Cerebellar cortex (tissue), 1 donor: Measurements from ENCODE around the gene ZHX3.

Experiments
- DNase-seq: peaks from one replicate; pipeline ENCODE4 v3.0.0-alpha.2; 2015; ENCODE audit warnings: low spot score

Gene ZHX3

GRCh38 chr20:41352666-41353065 lies 35.1 kb upstream of the ZHX3 start:
- DNase-seq: peak; percentile 29

GRCh38 chr20:41352106-41352505 lies 34.6 kb upstream of the ZHX3 start:
- peak; percentile 59 for DNase-seq

GRCh38 chr20:41350408-41350962 lies 33.0 kb upstream of the ZHX3 start:
- DNase-seq: no peak

- DNase-seq: no peak
Observed at GRCh38 chr20:41349943-41350342, 32.4 kb upstream of the ZHX3 start.

GRCh38 chr20:41349266-41349665 lies 31.7 kb upstream of the ZHX3 start:
- DNase-seq: no peak

GRCh38 chr20:41348430-41349172 lies 31.1 kb upstream of the ZHX3 start:
- no peak for DNase-seq

- no peak for DNase-seq
Observed at GRCh38 chr20:41347523-41348429, 30.2 kb upstream of the ZHX3 start.

- DNase-seq: no peak
Observed at GRCh38 chr20:41345729-41346067, 28.2 kb upstream of the ZHX3 start.

- no peak for DNase-seq
Observed at GRCh38 chr20:41344938-41345728, 27.6 kb upstream of the ZHX3 start.

GRCh38 chr20:41344477-41344876 lies 26.9 kb upstream of the ZHX3 start:
- no peak for DNase-seq

- no peak for DNase-seq
Observed at GRCh38 chr20:41342474-41343464, 25.2 kb upstream of the ZHX3 start.

- peak; percentile 74 for DNase-seq
Observed at GRCh38 chr20:41340327-41341055, 23.0 kb upstream of the ZHX3 start, which contains the start of gene LPIN3. LPIN3 (plus strand) TSS chr20:41340821; CDS start chr20:41345804, 4,983 bp downstream.

- DNase-seq: peak; percentile 79
Observed at GRCh38 chr20:41339957-41340326, 22.4 kb upstream of the ZHX3 start.

- no peak for DNase-seq
Observed at GRCh38 chr20:41336711-41337492, 19.4 kb upstream of the ZHX3 start.

GRCh38 chr20:41335591-41335990 lies 18.1 kb upstream of the ZHX3 start:
- no peak for DNase-seq

GRCh38 chr20:41334443-41335421 lies 17.2 kb upstream of the ZHX3 start:
- no peak for DNase-seq

- no peak for DNase-seq
Observed at GRCh38 chr20:41334036-41334435, 16.5 kb upstream of the ZHX3 start.

- no peak for DNase-seq
Observed at GRCh38 chr20:41331731-41332130, 14.2 kb upstream of the ZHX3 start.
